ENCODE results near the gene FZD10.

The FZD10 gene

GRCh38 chr12:130154276-130155070 lies 7.8 kb upstream of the FZD10 start:
- no peak for DNase-seq (ENCODE audit: low read depth)

- no peak for DNase-seq (ENCODE audit: low read depth)
These were observed 6.7 kb upstream of the FZD10 start for GRCh38 chr12:130155416-130156073.

DNA sequence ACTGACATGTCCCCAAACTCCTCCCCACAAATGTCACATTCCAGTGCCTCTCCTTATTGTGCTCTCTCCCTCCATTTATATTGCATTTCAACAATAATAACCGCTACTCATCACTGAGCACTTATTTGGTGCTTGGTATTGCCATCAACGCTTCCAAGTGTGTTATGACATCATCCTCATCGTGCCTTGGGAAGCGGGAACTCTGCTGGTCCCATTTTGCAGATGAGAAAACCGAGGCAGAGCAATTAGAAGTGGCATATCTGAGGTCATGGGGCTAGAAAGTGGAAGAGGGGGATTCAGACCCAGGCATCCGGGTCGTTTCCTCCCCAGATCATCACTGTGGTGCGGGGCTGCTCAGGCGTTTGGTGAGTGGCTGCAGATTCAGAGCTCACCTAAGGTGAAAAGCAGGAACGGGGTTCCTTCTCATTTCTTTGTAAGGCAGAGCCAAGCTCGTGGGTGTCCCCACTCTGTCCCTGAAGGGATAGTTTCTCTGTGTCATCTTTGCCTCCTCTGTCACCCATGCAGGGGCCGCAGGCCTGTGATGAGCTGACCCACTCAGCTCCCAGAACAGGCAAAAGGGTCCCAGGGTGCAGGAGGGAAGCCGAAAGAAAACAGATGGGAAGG lies 5.5 kb upstream of the FZD10 start:
- no peak for DNase-seq (ENCODE audit: low read depth)

- no peak for DNase-seq (ENCODE audit: low read depth)
These were observed 4.1 kb upstream of the FZD10 start for GRCh38 chr12:130157998-130158753.

DNA sequence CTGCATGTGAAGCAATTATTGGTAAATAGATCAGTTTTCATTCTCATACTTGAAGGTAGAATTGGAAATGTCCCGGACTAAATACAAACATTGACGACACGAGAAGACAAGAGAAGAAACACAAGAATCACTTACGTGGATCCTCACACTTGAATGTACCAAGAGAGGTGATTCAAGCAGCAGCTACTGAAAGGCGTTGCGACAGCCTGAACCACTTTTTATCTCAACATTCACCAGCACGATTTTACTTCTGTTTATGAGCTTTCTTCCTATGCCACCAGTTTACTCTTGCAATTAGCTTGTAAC lies 3.6 kb upstream of the FZD10 start:
- no peak for DNase-seq (ENCODE audit: low read depth)

DNA sequence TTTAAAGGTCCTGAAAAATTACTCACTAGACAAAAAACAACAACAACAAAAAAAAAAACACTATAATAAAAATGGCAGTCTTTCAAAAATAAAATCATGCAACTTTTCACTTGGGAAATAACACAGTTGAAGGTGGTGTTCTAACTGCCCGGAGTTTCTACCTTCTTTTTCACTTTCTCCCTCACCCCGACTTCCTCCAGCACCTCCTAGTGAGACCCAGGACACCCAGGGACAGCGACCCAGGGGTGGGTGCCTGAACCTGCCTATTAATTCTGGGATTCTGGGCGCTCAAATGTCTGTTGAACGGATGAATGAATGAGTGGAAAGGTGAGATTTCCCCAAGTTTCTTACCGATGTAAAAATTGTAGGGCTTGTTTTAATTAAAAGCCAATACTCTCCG lies 2.0 kb upstream of the FZD10 start:
- DNase-seq (ENCODE audit: low read depth): no peak

DNA sequence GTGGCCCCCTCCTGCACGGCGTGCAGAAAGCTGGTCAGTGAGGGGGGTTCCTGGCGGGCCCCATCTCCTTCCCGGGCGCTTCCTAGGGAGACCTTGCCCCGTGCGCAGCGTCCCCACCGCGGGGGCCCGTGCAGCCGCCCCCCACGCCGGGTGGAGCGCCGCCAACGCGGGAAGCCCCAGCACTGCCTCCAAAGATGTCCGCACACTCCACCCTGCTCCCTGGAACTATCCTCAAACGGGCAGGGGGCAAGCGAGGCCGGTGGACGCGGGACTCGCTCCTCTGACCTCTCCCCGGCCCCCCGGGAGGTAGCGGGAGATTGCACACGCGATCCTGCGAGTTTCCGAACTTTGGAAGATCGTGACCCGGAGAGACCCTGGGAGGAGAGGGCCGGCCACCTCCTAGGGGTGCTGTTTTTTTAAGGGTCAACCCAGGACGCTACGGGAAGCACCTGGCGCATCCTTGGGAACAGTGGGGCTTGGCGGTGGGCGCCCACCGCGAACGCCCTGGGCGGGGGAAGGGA lies 1.5 kb upstream of the FZD10 start:
- no peak for DNase-seq (ENCODE audit: low read depth)

DNA sequence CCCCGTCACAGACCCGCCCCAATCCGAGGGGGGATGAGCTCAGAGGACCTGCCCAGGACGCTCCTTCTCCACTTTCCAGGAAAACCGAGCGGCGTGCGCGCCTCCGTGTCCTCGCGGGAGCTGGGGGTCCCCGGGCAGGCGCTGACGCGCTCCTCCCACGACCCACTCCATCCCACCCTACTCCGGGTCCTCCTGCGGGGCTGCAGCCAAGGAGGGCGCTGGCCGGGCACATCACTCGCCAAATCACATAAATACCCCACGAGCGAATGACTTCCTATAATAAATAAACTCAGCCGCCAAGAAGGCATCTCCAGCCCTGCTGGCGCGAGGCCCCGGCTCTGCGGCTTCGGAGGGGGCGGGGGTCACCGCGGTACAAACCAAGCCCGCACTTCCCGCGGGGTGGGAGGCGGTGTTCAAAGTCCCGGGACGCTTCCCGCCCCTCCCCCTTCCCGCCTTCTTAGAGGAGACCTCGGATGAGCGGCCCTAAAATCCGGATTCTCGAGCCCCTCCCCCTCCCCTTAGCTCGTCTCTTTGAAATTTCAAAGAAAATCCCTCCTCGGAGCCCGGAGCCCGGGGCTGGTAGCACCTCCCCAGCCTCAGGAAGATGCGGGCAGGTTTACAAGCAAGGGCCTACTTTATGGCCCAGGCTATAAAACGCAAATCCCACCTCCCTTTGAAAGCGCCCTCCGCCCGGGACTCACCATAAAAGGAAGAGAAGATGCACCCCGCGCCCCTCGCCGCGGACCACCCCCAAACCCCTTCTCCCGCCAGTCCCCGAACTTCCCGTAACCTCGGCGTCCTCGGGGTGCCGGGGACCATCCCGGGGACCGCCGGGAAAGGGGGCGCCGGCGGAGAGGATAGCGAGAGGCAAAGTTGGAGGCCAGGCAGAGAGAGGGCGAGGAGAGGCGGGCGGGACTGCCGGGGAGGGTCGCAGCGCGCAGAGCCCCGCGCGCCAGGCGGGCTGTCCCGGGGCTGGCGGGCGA lies 712 bp upstream of the FZD10 start:
- DNase-seq (ENCODE audit: low read depth): no peak

DNA sequence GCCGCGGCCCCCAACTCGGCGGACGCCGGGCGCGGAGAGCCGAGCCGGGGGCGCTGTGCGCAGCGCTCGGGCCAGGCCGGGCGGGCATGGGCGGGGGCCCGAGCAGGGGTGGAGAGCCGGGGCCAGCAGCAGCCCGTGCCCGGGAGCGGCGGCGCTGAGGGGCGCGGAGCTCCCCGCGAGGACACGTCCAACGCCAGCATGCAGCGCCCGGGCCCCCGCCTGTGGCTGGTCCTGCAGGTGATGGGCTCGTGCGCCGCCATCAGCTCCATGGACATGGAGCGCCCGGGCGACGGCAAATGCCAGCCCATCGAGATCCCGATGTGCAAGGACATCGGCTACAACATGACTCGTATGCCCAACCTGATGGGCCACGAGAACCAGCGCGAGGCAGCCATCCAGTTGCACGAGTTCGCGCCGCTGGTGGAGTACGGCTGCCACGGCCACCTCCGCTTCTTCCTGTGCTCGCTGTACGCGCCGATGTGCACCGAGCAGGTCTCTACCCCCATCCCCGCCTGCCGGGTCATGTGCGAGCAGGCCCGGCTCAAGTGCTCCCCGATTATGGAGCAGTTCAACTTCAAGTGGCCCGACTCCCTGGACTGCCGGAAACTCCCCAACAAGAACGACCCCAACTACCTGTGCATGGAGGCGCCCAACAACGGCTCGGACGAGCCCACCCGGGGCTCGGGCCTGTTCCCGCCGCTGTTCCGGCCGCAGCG lies 639 bp downstream of the FZD10 start:
- DNase-seq (ENCODE audit: low read depth): no peak

- DNase-seq (ENCODE audit: low read depth): no peak
These were observed 1.4 kb downstream of the FZD10 start for GRCh38 chr12:130163461-130164215.

- DNase-seq (ENCODE audit: low read depth): no peak
These were observed 1.9 kb downstream of the FZD10 start for GRCh38 chr12:130164216-130164542.

DNA sequence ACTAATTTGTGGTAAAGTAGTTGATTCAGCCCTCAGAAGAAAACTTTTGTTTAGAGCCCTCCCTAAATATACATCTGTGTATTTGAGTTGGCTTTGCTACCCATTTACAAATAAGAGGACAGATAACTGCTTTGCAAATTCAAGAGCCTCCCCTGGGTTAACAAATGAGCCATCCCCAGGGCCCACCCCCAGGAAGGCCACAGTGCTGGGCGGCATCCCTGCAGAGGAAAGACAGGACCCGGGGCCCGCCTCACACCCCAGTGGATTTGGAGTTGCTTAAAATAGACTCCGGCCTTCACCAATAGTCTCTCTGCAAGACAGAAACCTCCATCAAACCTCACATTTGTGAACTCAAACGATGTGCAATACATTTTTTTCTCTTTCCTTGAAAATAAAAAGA lies 2.7 kb downstream of the FZD10 start:
- no peak for DNase-seq (ENCODE audit: low read depth)

DNA sequence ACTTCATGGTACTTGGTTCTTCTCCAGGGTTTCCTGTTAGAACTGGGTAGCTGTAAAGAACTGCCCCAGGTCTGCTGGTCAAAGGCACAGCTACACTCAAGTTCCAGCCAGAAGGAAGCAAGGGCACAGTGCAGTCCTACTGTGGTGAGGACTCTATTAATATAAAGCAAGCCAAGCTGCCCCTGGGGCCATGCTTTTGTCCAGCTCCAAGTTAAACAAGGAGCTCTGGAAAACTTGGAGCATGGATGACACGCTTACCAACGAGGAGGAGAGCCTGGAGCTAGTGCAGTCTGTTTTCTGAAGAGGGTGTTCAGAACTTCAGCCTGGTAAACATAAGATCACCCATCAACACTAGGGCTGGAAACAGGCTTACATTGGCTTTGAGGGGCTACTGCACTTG lies 4.0 kb downstream of the FZD10 start:
- no peak for DNase-seq (ENCODE audit: low read depth)

GRCh38 chr12:130167537-130167936 lies 5.3 kb downstream of the FZD10 start:
- no peak for DNase-seq (ENCODE audit: low read depth)

- DNase-seq (ENCODE audit: low read depth): no peak
These were observed 7.0 kb downstream of the FZD10 start for GRCh38 chr12:130169256-130169655.

DNA sequence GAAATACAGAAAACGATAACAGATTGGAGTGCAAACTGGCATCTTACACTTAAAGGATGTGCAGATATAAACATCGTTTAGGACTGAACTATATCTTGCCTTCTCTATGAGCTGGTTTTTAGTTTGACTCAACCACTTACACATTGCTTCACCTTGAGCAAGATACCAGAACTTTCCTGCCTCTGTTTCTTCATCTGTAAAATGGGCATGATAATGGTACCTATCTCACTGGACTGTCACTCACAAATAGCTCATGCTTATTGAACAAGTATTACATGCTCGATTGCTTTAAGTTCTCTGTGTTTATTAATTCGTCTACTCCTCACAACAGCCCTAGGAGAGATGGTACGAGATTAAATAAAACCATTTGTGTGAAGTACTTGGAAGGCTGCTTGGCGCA lies 7.7 kb downstream of the FZD10 start:
- no peak for DNase-seq (ENCODE audit: low read depth)

GRCh38 chr12:130170611-130171010 lies 8.3 kb downstream of the FZD10 start:
- no peak for DNase-seq (ENCODE audit: low read depth)

GRCh38 chr12:130177635-130178242 lies 15.5 kb downstream of the FZD10 start:
- no peak for DNase-seq (ENCODE audit: low read depth)

DNA sequence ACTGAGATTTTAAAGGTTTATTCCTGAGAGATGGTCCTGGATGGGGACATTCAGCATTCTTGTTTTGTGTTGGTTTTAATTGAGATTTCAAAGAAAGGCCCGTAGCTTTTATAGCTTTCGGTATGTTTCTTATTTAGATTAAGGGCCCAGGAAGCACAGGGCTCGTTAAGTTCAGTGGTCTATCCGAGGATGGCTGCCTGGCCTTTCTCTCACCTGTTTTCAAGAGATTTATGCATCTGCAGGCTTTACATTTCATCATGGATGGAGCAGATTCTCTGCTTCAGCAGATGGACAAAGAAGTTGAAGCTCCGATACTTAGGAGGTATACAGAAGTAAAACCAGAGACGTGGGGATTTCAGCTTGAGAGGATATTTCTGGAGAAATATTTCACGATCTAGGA lies 16.0 kb downstream of the FZD10 start:
- no peak for DNase-seq (ENCODE audit: low read depth)

DNA sequence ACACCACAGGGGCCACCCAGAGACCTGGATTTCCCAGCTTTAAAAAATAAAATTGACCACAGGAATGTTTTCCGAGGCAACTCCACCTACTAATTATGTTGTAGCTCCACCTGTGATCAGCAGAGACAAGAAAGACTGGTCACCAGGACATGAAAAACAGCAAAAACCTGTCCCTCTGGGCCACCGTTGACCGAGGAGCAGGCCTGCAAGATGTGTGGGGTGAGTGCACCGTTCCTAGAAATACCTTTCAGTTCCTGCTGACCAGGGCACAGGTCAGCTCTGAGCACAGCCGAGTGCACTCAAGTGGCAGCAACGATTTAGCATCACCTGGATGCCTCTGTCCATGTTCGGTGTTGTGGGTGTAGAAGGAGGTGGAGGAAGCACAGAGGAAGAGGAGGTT lies 16.9 kb downstream of the FZD10 start:
- DNase-seq (ENCODE audit: low read depth): no peak
